ENCODE data around the gene RBM4B.

Gene RBM4B

GRCh38 chr11:66693356-66694055 lies 15.8 kb upstream of the RBM4B start:
- no peaks in the 10 kb centered on the region; the same call in 1 of the 2 replicates for H3K36me3 ChIP-seq (ENCODE audit: insufficient read depth, low read length)
- no peaks in the 10 kb centered on the region for H3K9me3 ChIP-seq (ENCODE audit: insufficient read depth, low read depth, low read length)
- no peaks in the 10 kb centered on the region for H3K27me3 ChIP-seq (ENCODE audit: insufficient read depth, low read length, poor library complexity, severe bottlenecking)
- no peaks in the 10 kb centered on the region for H3F3A ChIP-seq (ENCODE audit: low read depth)
- H2AFZ ChIP-seq (ENCODE audit: low read length) = no peak overlapping the region
- no peaks in the 10 kb centered on the region for H4K20me1 ChIP-seq (ENCODE audit: insufficient read depth, low read length, poor library complexity, severe bottlenecking)
- TF ChIP-seq EZH2phosphoT487 (IDR thresholded peaks at IDR 0.05; ENCODE audit: borderline replicate concordance) (no peak), CTCF (conservative IDR thresholded peaks at IDR 0.05; ENCODE audit: low read length) (no peak)
- peaks cover 5% of the 10 kb centered on the region for H3K4me1 ChIP-seq (ENCODE audit: insufficient read depth, low read length, poor library complexity, severe bottlenecking)
- no peaks in the 10 kb centered on the region for H3K79me2 ChIP-seq (ENCODE audit: insufficient read depth, low read length)
- no peak overlapping the region for H3K9ac ChIP-seq (ENCODE audit: low read depth, low read length, poor library complexity, severe bottlenecking)
- no peaks in the 10 kb centered on the region for H3K9me2 ChIP-seq (replicated peaks; ENCODE audit: low read depth, low read length)
- H3K4me3 ChIP-seq (ENCODE audit: low read length, poor library complexity, severe bottlenecking) = no peak overlapping the region
- H3K4me2 ChIP-seq (ENCODE audit: low read depth, low read length, poor library complexity, severe bottlenecking) = no peak overlapping the region

- H3K36me3 ChIP-seq (ENCODE audit: insufficient read depth, low read length) = no peaks in the 10 kb centered on the region; the same call in 1 of the 2 replicates
- H3K9me3 ChIP-seq (ENCODE audit: insufficient read depth, low read depth, low read length) = no peaks in the 10 kb centered on the region
- H3K79me2 ChIP-seq (ENCODE audit: insufficient read depth, low read length) = no peaks in the 10 kb centered on the region
- H3K9ac ChIP-seq (ENCODE audit: low read depth, low read length, poor library complexity, severe bottlenecking) = no peak overlapping the region
- no peak overlapping the region for H3K4me3 ChIP-seq (ENCODE audit: low read length, poor library complexity, severe bottlenecking)
- H2AFZ ChIP-seq (ENCODE audit: low read length) = no peak overlapping the region
- no peak for TF ChIP-seq CTCF (conservative IDR thresholded peaks at IDR 0.05; ENCODE audit: low read length)
- no peak for TF ChIP-seq EZH2phosphoT487 (IDR thresholded peaks at IDR 0.05; ENCODE audit: borderline replicate concordance)
- no peaks in the 10 kb centered on the region for H3K27me3 ChIP-seq (ENCODE audit: insufficient read depth, low read length, poor library complexity, severe bottlenecking)
- peaks cover 3% of the 10 kb centered on the region for H3K4me1 ChIP-seq (ENCODE audit: insufficient read depth, low read length, poor library complexity, severe bottlenecking)
- H3K4me2 ChIP-seq (ENCODE audit: low read depth, low read length, poor library complexity, severe bottlenecking) = no peak overlapping the region
- H4K20me1 ChIP-seq (ENCODE audit: insufficient read depth, low read length, poor library complexity, severe bottlenecking) = no peaks in the 10 kb centered on the region
- no peaks in the 10 kb centered on the region for H3K9me2 ChIP-seq (replicated peaks; ENCODE audit: low read depth, low read length)
- H3F3A ChIP-seq (ENCODE audit: low read depth) = no peaks in the 10 kb centered on the region
Observed at GRCh38 chr11:66692871-66693331, 15.2 kb upstream of the RBM4B start.

- H3K4me3 ChIP-seq (ENCODE audit: low read length, poor library complexity, severe bottlenecking) = no peak overlapping the region
- H3K4me2 ChIP-seq (ENCODE audit: low read depth, low read length, poor library complexity, severe bottlenecking) = no peak overlapping the region
- no peaks in the 10 kb centered on the region; the same call in 1 of the 2 replicates for H3K36me3 ChIP-seq (ENCODE audit: insufficient read depth, low read length)
- H3K27me3 ChIP-seq (ENCODE audit: insufficient read depth, low read length, poor library complexity, severe bottlenecking) = no peaks in the 10 kb centered on the region
- no peaks in the 10 kb centered on the region for H3K9me2 ChIP-seq (replicated peaks; ENCODE audit: low read depth, low read length)
- no peaks in the 10 kb centered on the region for H3F3A ChIP-seq (ENCODE audit: low read depth)
- no peaks in the 10 kb centered on the region for H3K9me3 ChIP-seq (ENCODE audit: insufficient read depth, low read depth, low read length)
- no peaks in the 10 kb centered on the region for H3K79me2 ChIP-seq (ENCODE audit: insufficient read depth, low read length)
- TF ChIP-seq EZH2phosphoT487 (IDR thresholded peaks at IDR 0.05; ENCODE audit: borderline replicate concordance) (no peak), CTCF (conservative IDR thresholded peaks at IDR 0.05; ENCODE audit: low read length) (no peak)
- H4K20me1 ChIP-seq (ENCODE audit: insufficient read depth, low read length, poor library complexity, severe bottlenecking) = no peaks in the 10 kb centered on the region
- peaks cover 3% of the 10 kb centered on the region for H3K4me1 ChIP-seq (ENCODE audit: insufficient read depth, low read length, poor library complexity, severe bottlenecking)
- H2AFZ ChIP-seq (ENCODE audit: low read length) = no peak overlapping the region
- no peak overlapping the region for H3K9ac ChIP-seq (ENCODE audit: low read depth, low read length, poor library complexity, severe bottlenecking)
Observed at GRCh38 chr11:66692446-66692845, 14.8 kb upstream of the RBM4B start.

Data from Loucy (cell line).